GM15510 (cell line): ENCODE measurements around the gene SFXN2.

ENCODE experiments used
- POLR2A ChIP-seq: IDR thresholded peaks from 3 replicates; pipeline ENCODE4 v1.6.1; 2011; ENCODE audit warnings: borderline replicate concordance; ENCODE audit not compliant: insufficient read length; ENCODE audit errors: extremely low read depth

Gene SFXN2

DNA sequence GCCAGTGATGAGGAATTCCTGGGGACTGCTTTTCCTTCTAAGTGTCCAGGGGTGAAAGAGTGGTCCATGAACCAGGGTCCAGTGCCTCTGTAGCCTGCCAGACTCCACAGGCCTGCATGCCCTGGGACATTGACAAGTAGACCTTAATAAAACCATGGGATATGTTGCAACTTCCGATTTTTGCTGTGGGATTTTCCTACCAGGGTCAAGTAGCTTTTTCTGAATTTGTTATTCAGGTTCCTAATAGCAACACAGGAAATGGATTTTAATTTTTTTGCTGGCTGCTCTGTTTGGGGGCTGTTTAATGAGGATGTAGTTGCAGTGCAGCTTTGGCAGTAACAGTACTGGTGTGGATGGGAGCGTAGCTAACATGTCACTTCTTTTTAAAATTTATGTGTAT is 71.4 kb downstream of the SFXN2 start:
- no peak for TF ChIP-seq POLR2A

DNA sequence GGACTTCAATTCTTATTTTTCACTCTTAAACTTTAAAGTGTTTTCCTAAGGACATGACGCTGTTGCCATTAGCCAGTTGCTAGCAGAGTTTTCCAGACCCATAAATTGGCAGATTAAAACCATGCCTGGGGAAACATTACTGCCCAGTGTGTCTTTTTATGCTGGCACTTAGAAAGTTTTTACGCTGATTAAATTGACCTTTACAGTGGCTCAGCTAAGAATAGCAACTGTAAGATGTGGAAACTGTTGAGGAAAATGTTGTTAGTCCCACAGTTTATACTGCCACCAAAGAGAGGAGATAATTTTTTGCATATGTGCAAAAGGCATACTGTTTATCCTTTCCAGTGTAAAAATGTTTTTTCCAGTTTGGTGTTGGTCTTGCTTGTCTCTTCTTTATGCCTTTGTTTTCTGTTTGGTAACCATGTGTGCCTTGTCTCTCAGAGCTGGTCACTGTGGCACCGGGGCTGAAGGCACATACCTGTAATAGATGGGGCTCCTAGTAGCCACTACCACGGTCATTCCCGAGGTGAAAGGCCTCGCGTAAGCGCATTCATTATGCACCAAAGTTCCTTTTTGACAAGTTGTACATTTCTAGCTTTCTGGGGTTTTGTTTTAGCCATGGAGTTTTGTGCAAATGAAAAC is 77.4 kb downstream of the SFXN2 start:
- no peak for TF ChIP-seq POLR2A
